Gastrocnemius medialis (tissue), 4 donors: ENCODE results near the gene NAA16.

ENCODE experiments used
- CTCF ChIP-seq, 5 experiments: fragments of 450-650 bp in 3 of 5; fragments of 200-600 bp in 2 of 5; sonication (generic) in 2 of 5; IDR thresholded peaks in 4 of 5; conservative IDR thresholded peaks in 1 of 5; 1 replicate in 4 of 5; 2 replicates in 1 of 5; pipeline ENCODE4 v1.5.1; 2016 to 2019; ENCODE audit warnings: antibody characterized with exemption in 5 of 5, mild to moderate bottlenecking in 3 of 5, moderate library complexity in 3 of 5
- POLR2A ChIP-seq, 2 donors: fragments of 450-650 bp; IDR thresholded peaks; one replicate each; pipeline ENCODE4 v1.6.1; 2017; ENCODE audit warnings: antibody characterized with exemption in 2 of 2, mild to moderate bottlenecking in 2 of 2, moderate library complexity in 2 of 2

- TF ChIP-seq CTCF (IDR thresholded peaks at IDR 0.05 in 4 of 5, conservative IDR thresholded peaks at IDR 0.05 in 1 of 5) (no peak), POLR2A (IDR thresholded peaks at IDR 0.05) (no peak)
Measured at GRCh38 chr13:41302743-41303142, 8.3 kb upstream of the NAA16 start.
